Endothelial cell (in vitro differentiated cells): Measurements from ENCODE around the gene BMP2K. TPM values are rescaled to one million over a fixed set of nuclear protein-coding genes. Genes with fewer than 3 reads are reported as not detected.

ENCODE experiments used
- DNase-seq: peaks from one replicate; pipeline ENCODE4 v3.0.0; 2021; ENCODE audit warnings: low spot score
- H3K27ac Mint-ChIP-seq: one replicate; pipeline ENCODE4 v1.8.0; 2021; ENCODE audit warnings: mixed read lengths, inconsistent platforms; ENCODE audit not compliant: unreplicated experiment
- H3K27me3 Mint-ChIP-seq: one replicate; pipeline ENCODE4 v1.8.0; 2021; ENCODE audit warnings: mild to moderate bottlenecking, moderate library complexity, mixed read lengths, inconsistent platforms; ENCODE audit not compliant: unreplicated experiment
- H3K36me3 Mint-ChIP-seq: one replicate; pipeline ENCODE4 v1.8.0; 2021; ENCODE audit warnings: mild to moderate bottlenecking, low read depth, mixed read lengths, inconsistent platforms; ENCODE audit not compliant: unreplicated experiment
- H3K4me1 Mint-ChIP-seq: one replicate; pipeline ENCODE4 v1.8.0; 2021; ENCODE audit warnings: mild to moderate bottlenecking, mixed read lengths, inconsistent platforms; ENCODE audit not compliant: unreplicated experiment
- H3K4me3 Mint-ChIP-seq: one replicate; pipeline ENCODE4 v1.8.0; 2021; ENCODE audit warnings: mild to moderate bottlenecking, mixed read lengths, inconsistent platforms; ENCODE audit not compliant: unreplicated experiment
- H3K9me3 Mint-ChIP-seq: one replicate; pipeline ENCODE4 v1.8.0; 2021; ENCODE audit warnings: mixed read lengths, inconsistent platforms; ENCODE audit not compliant: unreplicated experiment
- CTCF ChIP-seq: fragments of 200-600 bp; sonication (generic); IDR thresholded peaks from one replicate; pipeline ENCODE4 v1.5.0; 2021; ENCODE audit warnings: antibody characterized with exemption; ENCODE audit not compliant: unreplicated experiment
- total RNA-seq: library from RNA; stranded (reverse); fragmentation: NEBNext Ultra II Directional; extraction: Animal tissue kit (Norgen Biotek cat#: 25700); gene quantifications from one replicate; pipeline ENCODE4 v1.2.1, GENCODE V29; 2021; ENCODE audit not compliant: unreplicated experiment

The BMP2K gene
- total RNA-seq, 1 donor from 2014 or later, result 270 TPM

- H3K4me1 Mint-ChIP-seq, result peaks cover 8% of the 10 kb centered on the region
- no peaks in the 10 kb centered on the region for H3K27me3 Mint-ChIP-seq
- no peak for TF ChIP-seq CTCF
- H3K27ac Mint-ChIP-seq, result no peak overlapping the region
- no peaks in the 10 kb centered on the region for H3K9me3 Mint-ChIP-seq
- no peak for DNase-seq
- no peaks in the 10 kb centered on the region for H3K36me3 Mint-ChIP-seq
- no peak overlapping the region for H3K4me3 Mint-ChIP-seq
Observed at GRCh38 chr4:78766650-78767049, 9.5 kb upstream of the BMP2K start.

GRCh38 chr4:78767350-78767749, 8.8 kb upstream of the BMP2K start:
- H3K4me3 Mint-ChIP-seq, result no peak overlapping the region
- TF ChIP-seq CTCF, result no peak
- DNase-seq, result no peak
- H3K27ac Mint-ChIP-seq, result no peak overlapping the region
- no peaks in the 10 kb centered on the region for H3K27me3 Mint-ChIP-seq
- H3K36me3 Mint-ChIP-seq, result no peaks in the 10 kb centered on the region
- H3K4me1 Mint-ChIP-seq, result peaks cover 8% of the 10 kb centered on the region
- no peaks in the 10 kb centered on the region for H3K9me3 Mint-ChIP-seq

DNA sequence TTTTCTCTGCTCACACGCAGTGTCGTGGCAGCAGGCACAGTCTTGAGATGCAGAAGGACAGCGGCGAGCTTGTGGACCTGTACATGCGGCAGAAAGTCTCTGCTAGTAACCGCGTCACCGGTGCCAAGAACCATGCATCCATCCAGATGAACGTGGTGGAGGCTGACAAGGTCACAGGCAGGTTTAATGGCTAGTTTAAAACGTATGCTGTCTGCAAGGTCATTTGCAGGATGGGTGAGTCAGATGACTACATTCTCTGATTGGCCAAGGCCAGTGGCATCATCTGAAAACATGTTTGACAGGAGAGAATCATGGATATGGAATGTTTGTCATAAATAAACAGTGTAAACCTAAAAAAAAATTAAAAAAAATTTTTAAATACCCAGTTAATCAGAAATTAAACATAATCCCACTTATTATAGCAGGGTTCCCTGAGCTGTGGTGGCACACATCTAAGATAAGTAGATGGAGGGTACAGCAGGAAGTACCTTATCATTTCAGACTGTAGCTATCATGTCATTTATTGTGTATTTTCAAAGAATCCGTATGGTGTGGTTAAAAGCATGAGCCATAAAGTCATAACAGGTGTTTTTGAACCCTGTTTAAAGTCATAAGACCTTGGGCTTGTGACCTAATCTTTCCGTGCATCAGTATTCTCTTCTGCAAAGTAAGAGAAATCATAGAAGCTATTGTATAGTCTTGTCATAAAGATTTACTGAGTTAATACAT, 7.5 kb upstream of the BMP2K start:
- H3K4me1 Mint-ChIP-seq, result peaks cover 12% of the 10 kb centered on the region
- H3K27me3 Mint-ChIP-seq, result no peaks in the 10 kb centered on the region
- no peaks in the 10 kb centered on the region for H3K36me3 Mint-ChIP-seq
- no peak for DNase-seq
- H3K9me3 Mint-ChIP-seq, result no peaks in the 10 kb centered on the region
- H3K27ac Mint-ChIP-seq, result no peak overlapping the region
- no peak overlapping the region for H3K4me3 Mint-ChIP-seq
- TF ChIP-seq CTCF, result no peak

DNA sequence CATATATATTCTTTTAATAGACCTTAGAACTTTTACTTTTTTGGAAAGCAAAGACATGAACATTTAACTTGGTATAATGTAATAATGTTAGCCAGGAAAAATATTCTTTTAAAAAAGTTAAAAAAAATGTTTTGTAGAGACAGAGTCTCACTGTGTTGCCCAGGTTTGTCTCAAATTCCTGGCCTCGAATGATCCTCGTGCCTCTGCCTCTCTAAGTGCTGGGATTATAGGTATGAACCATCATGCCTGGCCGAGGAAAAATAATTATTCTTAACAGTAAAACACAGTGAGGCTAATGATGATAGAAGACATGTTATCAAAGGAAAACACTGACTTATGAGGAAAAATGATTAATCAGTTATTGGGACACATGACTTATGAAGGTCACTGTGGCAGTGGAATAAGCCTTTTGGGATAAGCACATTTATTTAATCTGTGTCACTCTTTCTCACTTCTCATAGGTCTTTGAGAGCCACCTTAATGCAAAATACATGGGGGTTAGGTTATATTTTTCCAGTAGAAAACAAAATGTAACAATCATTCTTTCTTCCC, 6.0 kb upstream of the BMP2K start:
- peaks cover 16% of the 10 kb centered on the region for H3K4me1 Mint-ChIP-seq
- TF ChIP-seq CTCF, result no peak
- H3K27me3 Mint-ChIP-seq, result peaks cover 4% of the 10 kb centered on the region
- H3K9me3 Mint-ChIP-seq, result no peaks in the 10 kb centered on the region
- no peak overlapping the region for H3K27ac Mint-ChIP-seq
- no peak for DNase-seq
- no peaks in the 10 kb centered on the region for H3K36me3 Mint-ChIP-seq
- no peak overlapping the region for H3K4me3 Mint-ChIP-seq

DNA sequence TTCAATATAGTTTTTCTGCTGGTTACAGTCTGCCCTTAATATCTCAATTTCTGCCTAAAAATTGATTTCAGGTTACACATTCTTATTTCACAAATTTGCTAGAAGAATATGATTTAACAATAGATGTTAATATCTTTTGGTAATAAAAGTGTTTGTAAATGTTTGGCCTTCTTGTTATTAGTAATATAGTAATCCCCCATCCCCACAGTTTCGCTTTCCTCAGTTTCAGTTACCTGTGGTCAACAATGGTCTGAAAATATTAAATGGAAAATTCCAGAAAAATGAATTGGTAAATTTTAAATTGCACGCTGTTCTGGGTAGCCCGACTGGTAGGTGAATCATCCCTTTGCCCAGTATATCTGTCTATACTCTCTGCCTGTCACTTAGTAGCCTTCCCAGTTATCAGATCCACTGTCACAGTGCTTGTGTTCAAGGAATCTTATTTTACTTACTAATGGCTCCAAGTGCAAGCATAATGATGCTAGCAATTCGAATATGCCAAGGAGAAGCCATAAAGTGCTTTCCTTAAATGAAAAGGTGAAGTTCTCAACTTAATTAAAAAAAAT, 3.5 kb upstream of the BMP2K start:
- Mint-ChIP-seq H3K27me3 (peaks cover 16% of the 10 kb centered on the region), H3K4me1 (peaks cover 18% of the 10 kb centered on the region), H3K27ac (no peak overlapping the region), H3K4me3 (no peak overlapping the region), H3K9me3 (no peaks in the 10 kb centered on the region), H3K36me3 (peaks cover 9% of the 10 kb centered on the region)
- TF ChIP-seq CTCF, result no peak
- DNase-seq, result no peak
